AG04450 (cell line): ENCODE results near the gene TBXA2R. TPM values are rescaled to one million over a fixed set of nuclear protein-coding genes. Genes with fewer than 3 reads are reported as not detected.
"Not testable (repeated sequence)": the region's sequence is repeated elsewhere in the genome, so short reads cannot be mapped to it uniquely, and the experiment has no call there.

Experiments used
- CTCF ChIA-PET: fragments of 300-600, 350-600 bp; formaldehyde crosslinking; extraction: SDS; loops from one replicate; lab custom pipeline; 2022; ENCODE audit warnings: antibody characterized with exemption, inconsistent platforms; lab: Charles Lee
- POLR2A ChIA-PET: fragments of 350-600 bp; formaldehyde crosslinking; extraction: SDS; loops from one replicate; lab custom pipeline; 2021; ENCODE audit warnings: antibody characterized with exemption, inconsistent platforms; lab: Yijun Ruan, JAX
- DNase-seq: peaks from one replicate; pipeline ENCODE4 v3.0.0-alpha.2; 2011; ENCODE audit warnings: low read depth, low spot score
- H3K27ac ChIP-seq: one replicate; pipeline ENCODE4 v1.5.1; 2012; ENCODE audit warnings: low read depth, low read length, control low read depth
- H3K27me3 ChIP-seq: one replicate; pipeline ENCODE4 v1.6.0; 2012; ENCODE audit warnings: low read length; ENCODE audit not compliant: control insufficient read depth, insufficient read depth
- H3K4me3 ChIP-seq: 2 replicates; pipeline ENCODE4 v1.5.1; 2011; ENCODE audit warnings: mild to moderate bottlenecking, low read depth, low read length, control low read depth
- H3K9me3 ChIP-seq: 2 replicates; pipeline ENCODE4 v1.5.1; 2012; ENCODE audit warnings: low read length; ENCODE audit not compliant: control insufficient read depth, insufficient read depth
- CTCF ChIP-seq: IDR thresholded peaks from 2 replicates; pipeline ENCODE4 v1.5.1; 2011; ENCODE audit warnings: low read depth, low read length, control low read depth, inconsistent platforms
- polyA plus RNA-seq: library from polyadenylated mRNA; depleted of rRNA; stranded (reverse); fragments of >200 nt; gene quantifications from 2 replicates; pipeline ENCODE4 v1.2.3, GENCODE V29; 2011

TBXA2R gene
- polyA plus RNA-seq, 1 experiment, result 0.84 TPM

DNA sequence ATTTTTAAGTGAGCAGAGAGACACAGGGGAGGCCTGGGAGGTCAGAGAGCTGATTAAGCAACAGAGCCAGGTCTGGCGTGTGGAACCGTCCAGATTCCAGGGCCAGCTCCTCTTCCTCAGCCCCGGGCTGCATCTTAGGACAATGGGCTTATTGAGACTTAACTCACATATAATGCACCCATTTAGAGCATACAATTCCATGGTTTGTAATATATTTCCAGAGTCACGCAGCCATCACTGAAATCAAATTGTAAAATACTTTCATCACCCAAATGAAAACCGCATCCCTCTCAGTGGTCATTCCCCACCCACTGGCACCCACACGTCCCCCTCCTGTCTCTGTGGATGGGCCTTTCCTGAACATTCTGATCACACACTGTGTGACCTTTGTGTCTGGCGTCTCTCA is 36.1 kb downstream of the TBXA2R start:
- POLR2A ChIA-PET, result no interaction called here
- TF ChIP-seq CTCF, result no peak
- CTCF ChIA-PET, result no interaction called here
- Histone ChIP-seq H3K9me3 (no peaks in the 10 kb centered on the region; the same call in 1 of the 2 replicates), H3K27ac (no peak overlapping the region), H3K4me3 (no peak overlapping the region), H3K27me3 (no peaks in the 10 kb centered on the region)
- no peak for DNase-seq

DNA sequence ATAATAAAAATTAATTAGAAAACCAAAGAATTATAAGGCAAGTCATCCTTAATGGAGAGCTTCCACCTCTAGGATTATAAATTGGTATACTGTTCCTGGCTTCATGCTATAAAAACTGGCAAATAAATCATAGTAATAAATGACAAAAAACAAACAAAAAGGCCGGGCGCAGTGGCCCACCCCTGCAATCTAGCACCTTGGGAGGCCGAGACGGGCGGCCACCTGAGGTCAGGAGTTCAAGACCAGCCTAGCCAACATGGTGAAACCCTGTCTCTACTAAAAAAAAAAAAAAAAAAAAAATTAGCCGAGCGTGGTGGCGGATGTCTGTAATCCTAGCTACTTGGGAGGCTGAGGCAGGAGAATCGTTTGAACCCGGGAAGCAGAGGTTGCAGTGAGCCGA is 36.6 kb downstream of the TBXA2R start:
- CTCF ChIA-PET, result interaction anchor here (0.6 to 0.7 kb wide), 2 partner anchors 120 to 202 kb away, joined by 3 to 7 read pairs; no protein-coding TSS in a partner anchor
- H3K9me3 ChIP-seq, H3K4me3 ChIP-seq, H3K27ac ChIP-seq, H3K27me3 ChIP-seq, DNase-seq, POLR2A ChIA-PET: not testable (repeated sequence)

DNA sequence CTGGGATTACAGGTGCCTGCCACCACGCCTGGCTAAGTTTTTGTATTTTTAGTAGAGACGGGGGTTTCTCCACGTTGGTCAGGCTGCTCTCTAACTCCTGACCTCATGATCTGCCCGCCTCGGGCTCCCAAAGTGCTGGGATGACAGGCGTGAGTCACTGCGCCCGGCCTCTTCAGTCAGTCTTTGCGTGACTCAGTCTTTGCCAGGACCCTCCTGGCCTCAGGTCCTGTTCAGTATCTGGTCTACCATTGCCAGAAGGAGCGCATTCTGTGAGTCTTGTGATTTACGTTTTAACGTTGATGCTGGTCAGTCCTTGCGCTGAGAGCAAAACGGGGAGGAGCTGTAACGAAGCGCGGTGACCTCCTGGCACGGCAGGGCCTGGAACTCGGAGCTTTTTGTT is 41.5 kb downstream of the TBXA2R start:
- H3K9me3 ChIP-seq, result no peaks in the 10 kb centered on the region
- POLR2A ChIA-PET, result no interaction called here
- TF ChIP-seq CTCF, result no peak
- no peak overlapping the region for H3K27ac ChIP-seq
- H3K27me3 ChIP-seq, result no peaks in the 10 kb centered on the region
- no peak overlapping the region for H3K4me3 ChIP-seq
- CTCF ChIA-PET, result no interaction called here
- no peak for DNase-seq

DNA sequence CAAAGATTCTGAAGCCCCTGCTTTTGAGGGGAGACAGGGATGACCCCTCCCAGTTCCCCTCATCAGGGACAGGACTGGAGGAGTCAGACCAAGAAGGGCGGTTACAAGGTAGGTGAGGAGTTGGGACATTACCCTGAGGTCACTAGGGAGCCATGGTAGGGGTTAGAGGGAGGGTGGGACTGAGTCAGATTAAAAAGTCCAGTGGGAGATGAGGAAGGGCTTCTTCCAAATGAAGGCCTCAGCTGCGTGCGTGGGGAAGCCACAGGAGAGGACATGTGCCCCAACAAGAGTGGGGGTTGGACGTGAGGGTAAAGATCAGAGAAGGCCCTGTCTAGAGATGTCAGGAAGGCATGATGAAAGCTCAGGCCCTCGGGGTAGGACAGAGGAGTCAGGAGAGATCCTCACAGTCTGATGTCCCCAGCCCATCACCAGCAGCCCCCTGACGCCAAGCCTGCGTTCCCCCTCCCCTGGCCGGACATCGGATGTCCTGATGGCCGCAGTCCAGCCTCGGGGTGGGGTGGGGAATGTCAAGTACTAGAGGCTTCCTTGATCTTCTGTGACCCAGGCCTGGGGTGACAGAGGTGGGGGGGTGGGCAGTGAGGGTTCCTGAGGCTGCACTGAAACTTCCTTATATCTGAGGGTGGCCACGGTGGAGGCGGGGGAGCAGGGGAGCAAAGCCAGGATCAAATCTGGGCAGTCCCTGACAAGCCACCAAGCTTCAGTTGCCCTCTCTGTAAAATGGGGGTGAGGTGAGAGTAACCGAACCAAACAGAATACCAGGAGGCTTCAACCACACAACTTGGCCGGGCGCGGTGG is 42.8 kb downstream of the TBXA2R start:
- ChIA-PET POLR2A (no interaction called here), CTCF (no interaction called here)
- Histone ChIP-seq H3K27ac (no peak overlapping the region), H3K9me3 (no peaks in the 10 kb centered on the region), H3K27me3 (no peaks in the 10 kb centered on the region), H3K4me3 (no peak overlapping the region)
- no peak for DNase-seq
- no peak for TF ChIP-seq CTCF

DNA sequence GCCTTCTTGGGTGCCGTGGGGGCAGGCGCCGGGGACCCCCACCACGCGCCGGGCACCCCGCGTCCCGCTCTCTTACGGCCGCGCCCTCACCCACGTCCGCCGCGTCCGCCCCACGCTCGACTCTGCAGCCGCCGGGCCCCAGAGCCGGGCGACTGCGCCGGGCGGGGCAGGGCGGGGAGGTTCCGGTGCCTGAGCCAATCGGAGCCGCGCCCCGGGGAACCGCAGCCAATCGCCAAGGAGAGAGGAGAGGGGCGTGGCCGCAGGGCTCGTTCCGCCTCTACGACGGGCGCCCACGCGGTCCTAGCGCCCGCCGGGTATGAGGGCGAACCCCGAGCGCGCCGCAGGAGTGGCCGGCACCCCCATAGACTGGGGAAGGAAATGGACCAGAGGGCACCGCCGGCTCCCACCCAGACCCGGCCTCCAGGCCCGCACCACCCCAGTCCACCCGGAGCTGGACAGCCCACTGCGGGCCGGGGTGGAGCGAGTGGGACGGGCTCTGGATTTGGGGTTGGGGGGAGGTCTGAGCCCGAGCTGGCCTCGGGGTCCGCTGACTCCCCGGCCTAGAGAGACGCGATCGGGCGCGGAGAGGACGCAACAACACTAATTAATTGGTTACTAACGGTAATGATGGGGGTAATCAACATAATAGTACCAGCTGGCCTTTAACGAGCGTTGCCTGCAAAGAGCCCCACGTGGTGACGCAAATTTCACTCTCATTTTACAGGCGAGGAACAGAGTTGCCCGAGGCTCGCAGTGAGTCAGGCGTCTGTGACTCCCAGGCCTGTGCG is 49.0 kb downstream of the TBXA2R start, which contains the start of gene MFSD12:
Gene MFSD12, minus strand, starts transcription at position 126 of the 788 bp plus-strand sequence. CDS start 183 bp downstream, outside the sequence.
- Histone ChIP-seq H3K9me3 (no peaks in the 10 kb centered on the region; the same call in 1 of the 2 replicates), H3K27ac (peak within 1 kb of the TSS; percentile 85), H3K27me3 (no peaks in the 10 kb centered on the region), H3K4me3 (peak within 1 kb of the TSS; percentile 88)
- TF ChIP-seq CTCF, result no peak
- POLR2A ChIA-PET, result interaction anchor here (0.6 kb wide), 1 partner anchor 261 kb away, joined by 4 read pairs; no protein-coding TSS in a partner anchor
- DNase-seq, result peak; percentile 65
- CTCF ChIA-PET, result interaction anchor here (0.5 to 1.0 kb wide), 2 partner anchors 56 to 946 kb away, joined by 4 to 5 read pairs; no protein-coding TSS in a partner anchor
